Gastrocnemius medialis (tissue), 4 donors: Measurements from ENCODE around the gene TRPV6.

Source experiments
- CTCF ChIP-seq, 5 experiments: fragments of 450-650 bp in 3 of 5; fragments of 200-600 bp in 2 of 5; sonication (generic) in 2 of 5; IDR thresholded peaks in 4 of 5; conservative IDR thresholded peaks in 1 of 5; 1 replicate in 4 of 5; 2 replicates in 1 of 5; pipeline ENCODE4 v1.5.1; 2016 to 2019; ENCODE audit warnings: antibody characterized with exemption in 5 of 5, mild to moderate bottlenecking in 3 of 5, moderate library complexity in 3 of 5
- POLR2A ChIP-seq, 2 donors: fragments of 450-650 bp; IDR thresholded peaks; one replicate each; pipeline ENCODE4 v1.6.1; 2017; ENCODE audit warnings: antibody characterized with exemption in 2 of 2, mild to moderate bottlenecking in 2 of 2, moderate library complexity in 2 of 2

- TF ChIP-seq CTCF (IDR thresholded peaks at IDR 0.05 in 4 of 5, conservative IDR thresholded peaks at IDR 0.05 in 1 of 5), result no peak
- TF ChIP-seq POLR2A (IDR thresholded peaks at IDR 0.05), result no peak
Observed at GRCh38 chr7:142887282-142888015, 1.9 kb upstream of the TRPV6 start.
